HG03342 (cell line): ENCODE measurements around the gene NXNL1.
"Not testable (repeated sequence)": the region's sequence is repeated elsewhere in the genome, so short reads cannot be mapped to it uniquely, and the experiment has no call there.

Experiments
- ATAC-seq: cut with Tn5 transposase; IDR thresholded peaks from one replicate; pipeline ENCODE4 v1.9.1; 2021; ENCODE audit warnings: mild to moderate bottlenecking, moderate library complexity; ENCODE audit not compliant: unreplicated experiment

NXNL1 gene

DNA sequence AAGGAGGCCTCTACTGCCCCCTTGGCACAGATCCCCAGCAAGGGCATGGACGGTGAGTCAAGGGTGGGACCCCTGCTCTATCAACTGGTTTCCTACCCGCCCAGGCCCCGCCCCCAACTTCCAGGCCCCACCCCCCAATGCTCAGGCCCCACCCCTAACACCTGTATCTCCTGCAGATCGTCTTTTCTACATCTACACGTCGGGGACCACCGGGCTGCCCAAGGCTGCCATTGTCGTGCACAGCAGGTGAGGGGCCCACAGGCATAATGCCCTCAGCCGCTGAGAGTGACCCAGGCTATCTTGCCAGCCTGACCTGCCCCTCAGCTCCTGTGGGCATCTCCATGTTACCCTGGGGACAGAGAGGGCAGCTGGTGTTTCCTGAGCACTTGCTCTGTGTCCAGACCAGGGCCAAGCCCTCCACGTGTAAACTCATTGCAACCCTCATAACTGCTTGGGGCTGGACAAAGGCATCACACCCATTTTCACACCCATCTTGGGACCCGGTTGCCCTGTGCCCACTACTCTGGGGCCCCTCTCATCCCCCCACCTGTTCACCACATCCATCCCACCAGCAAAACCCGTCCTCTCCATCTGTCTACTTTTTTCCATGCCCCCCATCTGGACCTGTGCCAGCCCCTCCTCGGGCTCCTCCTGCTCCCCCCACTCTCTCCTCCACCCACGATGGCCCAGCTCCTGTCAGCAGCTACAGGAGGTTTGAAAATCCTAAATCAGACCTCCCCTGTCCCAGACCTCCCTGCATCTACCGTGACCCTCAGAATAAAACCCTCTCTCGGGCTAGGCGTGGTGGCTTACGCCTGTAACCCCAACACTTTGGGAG is 26.8 kb upstream of the NXNL1 start:
- ATAC-seq = no peak

DNA sequence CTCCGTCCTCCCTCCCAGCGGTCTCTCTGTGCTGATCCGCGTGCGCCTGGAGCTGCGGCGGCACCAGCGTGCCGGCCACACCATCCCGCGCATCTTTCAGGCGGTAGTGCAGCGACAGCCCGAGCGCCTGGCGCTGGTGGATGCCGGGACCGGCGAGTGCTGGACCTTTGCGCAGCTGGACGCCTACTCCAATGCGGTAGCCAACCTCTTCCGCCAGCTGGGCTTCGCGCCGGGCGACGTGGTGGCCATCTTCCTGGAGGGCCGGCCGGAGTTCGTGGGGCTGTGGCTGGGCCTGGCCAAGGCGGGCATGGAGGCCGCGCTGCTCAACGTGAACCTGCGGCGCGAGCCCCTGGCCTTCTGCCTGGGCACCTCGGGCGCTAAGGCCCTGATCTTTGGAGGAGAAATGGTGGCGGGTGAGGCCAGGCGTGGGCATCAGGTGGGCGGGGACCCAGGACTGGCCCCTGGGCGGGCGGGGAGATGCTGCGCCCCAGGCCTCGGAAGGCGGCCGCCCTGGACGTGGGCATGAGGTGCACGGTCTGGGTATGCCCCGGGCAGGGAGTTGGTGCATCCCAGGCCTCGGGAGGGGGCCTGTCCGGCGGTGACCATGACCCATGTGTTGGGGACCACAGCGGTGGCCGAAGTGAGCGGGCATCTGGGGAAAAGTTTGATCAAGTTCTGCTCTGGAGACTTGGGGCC is 26.0 kb upstream of the NXNL1 start:
- ATAC-seq = no peak

DNA sequence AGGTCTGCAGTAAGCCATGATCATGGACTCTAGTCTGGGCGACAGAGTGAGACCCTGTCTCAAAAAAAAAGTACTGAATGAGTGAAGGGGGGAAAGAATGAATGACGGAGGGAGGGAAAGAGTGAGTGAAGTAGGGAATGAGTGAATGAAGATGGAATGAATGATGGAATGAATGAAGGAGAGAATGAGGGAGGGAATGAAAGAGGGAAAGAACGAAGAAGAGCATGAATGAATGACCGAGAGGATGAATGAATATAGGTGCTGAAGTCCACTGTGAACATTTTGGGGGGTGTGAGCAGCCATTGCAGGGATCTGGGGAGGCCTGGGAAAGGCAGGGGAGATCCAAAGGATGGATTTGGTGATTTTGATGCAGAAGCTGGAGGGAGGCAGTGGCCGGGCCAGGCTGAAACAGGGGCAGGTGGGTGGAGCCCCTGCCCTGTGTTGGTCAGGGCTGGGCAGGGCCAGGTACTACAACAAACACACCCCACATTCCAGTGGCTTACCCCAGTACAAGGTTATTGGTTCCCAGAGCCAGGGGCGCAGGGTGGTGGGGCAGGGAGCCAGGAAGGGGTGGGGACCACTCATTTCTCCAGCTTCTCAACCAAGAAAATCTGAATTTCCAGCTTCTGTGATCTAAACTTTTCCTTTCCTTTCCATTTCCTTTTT is 23.9 kb upstream of the NXNL1 start:
- no peak for ATAC-seq

DNA sequence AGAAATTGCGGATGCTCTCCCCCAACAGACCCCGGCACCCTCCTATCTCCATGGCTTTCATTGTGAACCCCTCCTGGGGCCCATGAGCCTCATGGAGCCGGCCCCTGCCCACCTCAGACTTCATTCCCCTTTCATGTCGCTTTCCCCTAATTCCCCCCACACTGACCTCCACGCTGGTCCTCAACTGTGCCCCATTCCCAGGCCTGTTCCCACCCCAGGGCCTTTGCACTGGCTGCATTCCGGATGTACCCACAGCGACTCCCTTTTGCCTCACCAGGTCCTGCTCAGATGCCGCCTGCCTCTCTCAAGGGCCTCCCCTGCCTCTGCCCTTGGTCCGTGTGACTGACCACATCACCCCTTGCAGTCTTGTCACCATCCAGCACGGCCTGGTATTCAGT is 22.9 kb upstream of the NXNL1 start:
- no peak for ATAC-seq

DNA sequence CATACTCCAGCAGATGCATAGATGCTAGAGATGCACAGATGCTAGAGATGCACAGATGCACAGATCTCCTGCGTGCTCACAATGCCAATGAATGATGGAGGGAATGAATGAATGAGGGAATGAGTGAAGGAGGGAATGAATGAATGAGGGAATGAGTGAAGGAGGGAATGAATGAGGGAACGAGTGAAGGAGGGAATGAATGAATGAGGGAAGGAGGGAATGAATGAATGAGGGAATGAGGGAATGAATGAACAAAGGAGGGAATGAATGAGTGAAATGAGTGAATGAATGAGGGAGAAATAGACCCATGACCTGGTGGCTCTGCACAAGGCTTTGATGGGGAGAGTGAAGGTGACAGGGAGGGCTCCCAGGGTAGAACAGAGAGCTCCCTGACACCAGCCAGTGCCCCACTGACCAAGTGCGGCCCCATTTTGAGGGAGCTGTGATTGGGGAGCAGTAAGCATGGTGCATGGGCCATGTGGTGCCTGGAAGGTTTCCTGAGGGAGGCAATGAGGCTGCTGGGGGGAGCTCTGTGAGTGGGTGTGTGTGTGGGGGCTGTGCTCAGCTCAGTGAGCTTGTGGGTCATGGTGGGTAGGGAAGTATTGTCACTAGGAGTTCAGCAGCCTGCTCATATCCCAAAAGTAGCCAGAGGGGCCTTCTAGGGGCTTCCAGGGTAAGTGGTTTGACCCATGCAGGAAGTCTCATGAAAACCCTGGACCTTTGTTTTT is 22.3 kb upstream of the NXNL1 start:
- ATAC-seq = no peak

DNA sequence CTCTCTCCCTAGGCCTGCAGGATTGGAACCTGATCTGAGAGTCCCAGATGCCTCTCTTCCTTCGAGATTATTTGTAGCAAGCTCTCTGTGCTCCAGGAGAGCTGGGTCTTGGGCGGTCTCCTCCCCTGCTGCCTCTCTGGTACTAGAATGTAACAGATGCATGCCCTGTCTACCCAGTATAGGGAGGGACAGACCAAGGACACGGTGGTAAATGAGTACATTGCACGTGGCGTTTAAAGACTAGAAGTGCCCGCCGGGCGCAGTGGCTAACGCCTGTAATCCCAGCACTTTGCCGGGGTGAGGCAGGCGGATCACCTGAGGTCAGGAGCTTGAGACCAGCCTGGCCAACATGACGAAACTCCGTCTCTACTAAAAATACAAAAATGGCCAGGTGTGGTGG is 21.3 kb upstream of the NXNL1 start:
- ATAC-seq = no peak

DNA sequence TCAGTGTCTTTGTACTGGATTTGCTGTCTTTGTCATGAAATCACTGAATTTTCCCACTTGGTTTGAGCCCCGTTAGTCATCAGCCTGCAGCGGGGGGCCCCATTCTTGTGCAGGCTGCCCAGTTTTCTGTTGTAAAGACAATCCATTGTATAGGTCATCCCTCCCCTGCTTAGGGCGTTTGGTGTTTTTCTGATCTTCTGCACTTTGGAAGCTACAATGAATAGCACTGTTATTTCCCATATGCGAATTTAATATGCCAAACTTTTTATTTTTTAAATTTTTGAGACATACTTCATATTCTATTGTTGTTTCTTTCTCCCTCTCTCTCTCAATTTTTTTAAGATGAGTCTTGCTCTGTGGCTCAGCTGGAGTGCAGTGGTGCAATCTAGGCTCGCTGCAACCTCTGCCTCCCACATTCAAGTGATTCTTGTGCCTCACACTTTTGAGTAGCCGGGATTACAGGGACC is 18.6 kb upstream of the NXNL1 start:
- no peak for ATAC-seq

DNA sequence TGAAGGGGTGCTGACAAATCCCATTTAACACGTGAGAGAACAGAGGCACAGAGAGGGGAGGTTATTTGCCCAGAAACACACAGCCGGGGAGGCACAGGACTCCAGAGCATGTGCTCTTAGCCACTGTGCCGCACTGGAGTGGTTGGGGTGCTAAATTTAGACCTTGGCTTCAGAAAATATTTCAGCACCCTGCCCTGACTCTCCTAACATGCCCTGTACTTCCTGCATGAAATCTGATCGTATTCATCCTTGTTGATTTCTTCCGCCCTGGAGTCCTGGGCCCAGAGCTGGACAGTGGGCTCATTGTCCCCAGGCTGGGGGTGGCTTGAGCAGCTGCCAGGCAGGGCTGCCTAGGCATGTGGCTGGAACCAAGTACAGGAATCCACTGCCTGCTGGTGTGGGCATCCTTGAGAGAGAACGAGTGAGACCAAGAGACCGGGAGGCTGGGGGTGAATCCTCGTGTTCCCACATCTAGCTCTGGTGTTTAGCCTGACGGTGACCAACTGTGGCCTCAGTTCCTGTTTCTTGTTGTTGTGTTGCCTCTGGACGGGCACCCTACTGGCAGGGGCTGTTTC is 14.9 kb upstream of the NXNL1 start:
- ATAC-seq = no peak

DNA sequence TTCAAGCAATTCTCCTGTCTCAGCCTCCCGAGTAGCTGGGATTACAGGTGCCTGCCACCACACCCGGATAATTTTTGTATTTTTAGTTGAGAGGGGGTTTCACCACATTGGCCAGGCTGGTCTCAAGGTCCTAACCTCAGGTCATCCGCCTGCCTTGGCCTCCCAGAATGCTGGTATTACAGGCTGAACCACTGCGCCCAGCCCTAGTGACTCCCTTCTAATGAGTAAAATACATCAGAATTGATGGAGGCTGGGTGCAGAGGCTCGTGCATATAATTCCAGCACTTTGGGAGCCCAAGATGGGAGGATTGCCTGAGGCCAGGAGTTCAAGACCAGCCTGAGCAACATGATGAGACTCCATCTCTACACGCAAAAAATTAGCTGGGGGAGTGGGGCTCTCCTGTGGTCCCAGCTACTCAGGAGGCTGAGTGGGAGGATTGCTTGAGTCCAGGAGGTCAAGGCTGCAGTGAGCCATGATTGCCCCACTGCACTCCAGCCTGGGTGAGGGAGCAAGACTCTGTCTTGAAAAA is 14.3 kb upstream of the NXNL1 start:
- not testable (repeated sequence) for ATAC-seq

DNA sequence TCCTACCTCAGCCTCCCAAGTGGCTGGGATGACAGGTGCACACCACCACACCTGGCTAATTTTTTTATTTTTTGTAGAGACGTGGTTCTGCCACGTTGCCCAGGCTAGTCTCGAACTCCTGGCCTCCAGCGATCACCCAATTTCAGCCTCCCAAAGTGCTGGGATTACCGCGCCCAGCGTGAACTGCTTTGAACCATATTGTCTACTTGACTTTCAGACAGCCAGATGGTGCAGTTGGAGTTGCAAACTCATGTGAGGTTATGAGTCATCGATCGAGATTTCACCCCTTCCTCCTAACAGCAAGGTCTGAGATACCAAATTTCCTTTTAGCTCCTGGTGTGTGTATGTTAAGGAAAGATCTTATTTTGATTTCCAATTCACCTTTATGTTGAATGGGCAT is 12.3 kb upstream of the NXNL1 start:
- no peak for ATAC-seq

DNA sequence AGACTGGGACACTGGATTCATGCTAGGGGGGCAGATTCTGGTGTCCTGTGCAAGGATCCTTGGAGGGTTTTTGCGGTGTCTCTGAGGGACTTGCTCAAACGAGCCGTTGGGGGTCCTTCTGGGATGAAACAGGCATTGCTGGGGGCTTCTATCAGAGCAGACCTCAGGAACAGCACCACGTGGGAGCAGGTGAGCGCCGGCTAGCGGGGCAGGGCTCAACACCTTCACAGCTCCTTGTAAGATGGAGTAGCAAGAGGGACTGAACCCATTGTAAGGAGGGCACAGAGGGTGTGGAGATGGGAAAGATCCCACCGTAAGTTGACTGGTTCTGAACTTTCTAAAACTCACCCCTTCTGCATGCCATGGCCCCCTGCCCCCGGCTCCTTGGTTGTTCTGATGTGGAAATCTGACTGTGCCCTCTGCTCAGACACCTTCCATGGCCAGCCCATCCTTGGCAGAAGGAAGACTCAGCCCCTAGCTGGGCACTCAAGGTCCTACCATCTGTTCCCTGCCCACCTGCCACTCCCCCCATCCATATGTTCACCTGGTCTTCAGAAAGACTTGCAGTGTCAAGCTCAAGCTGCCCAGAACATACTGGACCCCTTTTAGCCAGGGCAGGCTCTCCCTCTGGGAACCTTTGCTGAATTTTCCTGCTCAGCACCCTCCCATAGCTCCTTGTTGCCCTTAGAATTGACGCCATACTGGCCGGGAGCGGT is 10.8 kb upstream of the NXNL1 start:
- ATAC-seq = no peak

DNA sequence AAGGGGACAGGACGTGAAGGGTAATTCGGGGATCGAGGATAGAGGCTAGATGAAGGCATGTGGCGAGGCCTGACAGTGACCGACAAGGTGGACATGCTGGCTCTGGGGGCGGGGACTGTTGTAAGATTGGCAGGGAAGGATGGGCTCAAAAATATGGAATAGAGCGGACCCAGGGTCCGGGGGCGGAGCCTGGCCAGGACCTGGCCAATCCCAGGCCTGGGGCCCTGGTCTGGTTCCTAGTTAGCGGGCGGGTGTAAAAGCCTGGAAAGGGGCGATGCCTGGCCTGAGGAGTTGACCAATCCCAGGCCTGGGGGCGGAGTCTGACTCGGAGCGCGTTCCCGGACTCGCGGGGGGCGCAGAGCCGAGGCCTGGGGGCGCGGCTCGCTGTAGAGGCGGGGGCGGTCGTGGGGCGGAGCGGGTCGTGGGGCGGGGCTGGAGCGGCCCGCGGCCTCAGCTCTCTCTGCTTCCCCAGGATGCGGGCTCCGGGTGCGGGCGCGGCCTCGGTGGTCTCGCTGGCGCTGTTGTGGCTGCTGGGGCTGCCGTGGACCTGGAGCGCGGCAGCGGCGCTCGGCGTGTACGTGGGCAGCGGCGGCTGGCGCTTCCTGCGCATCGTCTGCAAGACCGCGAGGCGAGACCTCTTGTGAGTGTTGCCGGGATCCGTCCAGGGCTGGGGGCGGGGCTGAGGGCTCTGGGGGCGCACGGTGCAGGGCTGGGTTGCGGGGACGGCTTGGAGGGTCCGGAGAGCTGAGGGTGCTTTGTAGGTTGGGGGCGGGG is 9.5 kb upstream of the NXNL1 start, which contains the start of gene SLC27A1:
Gene SLC27A1 (plus strand): TSS at position 457 of the 774 bp plus-strand sequence. CDS start 17 bp downstream, at position 474.
- ATAC-seq = peak; percentile 68

DNA sequence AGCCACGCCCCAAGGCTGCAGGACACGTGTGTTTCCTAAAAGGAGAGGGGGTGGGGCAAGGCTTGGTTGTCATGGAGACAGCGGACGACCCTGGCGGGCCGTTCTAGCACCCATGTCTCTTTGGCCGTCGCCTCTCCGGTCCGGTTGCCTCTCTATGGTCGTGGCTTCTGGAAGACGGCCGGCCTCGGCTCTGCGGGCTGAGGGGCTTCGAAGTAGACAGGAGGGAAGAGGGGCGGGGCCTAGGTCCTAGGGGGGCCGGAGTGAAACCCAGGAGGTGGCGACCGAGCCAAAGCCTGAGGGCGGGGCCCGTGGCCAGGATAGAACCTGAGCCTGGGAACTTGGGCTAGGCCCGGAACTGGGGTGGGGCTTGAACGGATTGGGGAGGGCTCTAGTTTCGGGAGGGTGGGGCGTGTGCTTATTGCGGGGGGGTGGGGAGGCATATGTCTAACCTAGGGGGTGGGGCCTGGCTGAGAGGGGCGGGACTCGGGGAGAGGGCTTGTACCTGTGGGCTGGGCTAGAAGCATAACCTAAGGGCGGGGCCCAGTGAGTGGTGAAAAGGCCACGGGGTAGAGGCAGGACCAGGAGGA is 8.8 kb upstream of the NXNL1 start:
- peak; percentile 56 for ATAC-seq

DNA sequence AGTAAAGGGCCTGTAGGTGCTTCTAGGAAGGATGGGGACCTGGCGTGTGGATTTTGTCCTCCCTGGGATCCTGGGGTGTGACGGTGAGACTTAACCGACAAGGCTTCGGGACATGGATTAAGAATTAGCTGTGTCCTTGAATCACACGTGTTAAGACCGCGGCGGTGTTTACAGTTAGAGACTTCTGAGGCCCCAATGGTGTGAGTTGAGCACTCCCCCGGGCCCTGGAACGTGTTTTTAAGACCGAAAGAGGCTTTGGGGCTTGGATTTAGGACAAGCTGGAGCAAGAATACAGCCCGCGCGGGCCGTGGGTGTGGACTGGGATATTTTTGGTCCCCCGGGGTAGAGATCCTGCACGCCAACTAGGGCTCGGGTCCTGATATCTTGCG is 8.4 kb upstream of the NXNL1 start:
- ATAC-seq = no peak

DNA sequence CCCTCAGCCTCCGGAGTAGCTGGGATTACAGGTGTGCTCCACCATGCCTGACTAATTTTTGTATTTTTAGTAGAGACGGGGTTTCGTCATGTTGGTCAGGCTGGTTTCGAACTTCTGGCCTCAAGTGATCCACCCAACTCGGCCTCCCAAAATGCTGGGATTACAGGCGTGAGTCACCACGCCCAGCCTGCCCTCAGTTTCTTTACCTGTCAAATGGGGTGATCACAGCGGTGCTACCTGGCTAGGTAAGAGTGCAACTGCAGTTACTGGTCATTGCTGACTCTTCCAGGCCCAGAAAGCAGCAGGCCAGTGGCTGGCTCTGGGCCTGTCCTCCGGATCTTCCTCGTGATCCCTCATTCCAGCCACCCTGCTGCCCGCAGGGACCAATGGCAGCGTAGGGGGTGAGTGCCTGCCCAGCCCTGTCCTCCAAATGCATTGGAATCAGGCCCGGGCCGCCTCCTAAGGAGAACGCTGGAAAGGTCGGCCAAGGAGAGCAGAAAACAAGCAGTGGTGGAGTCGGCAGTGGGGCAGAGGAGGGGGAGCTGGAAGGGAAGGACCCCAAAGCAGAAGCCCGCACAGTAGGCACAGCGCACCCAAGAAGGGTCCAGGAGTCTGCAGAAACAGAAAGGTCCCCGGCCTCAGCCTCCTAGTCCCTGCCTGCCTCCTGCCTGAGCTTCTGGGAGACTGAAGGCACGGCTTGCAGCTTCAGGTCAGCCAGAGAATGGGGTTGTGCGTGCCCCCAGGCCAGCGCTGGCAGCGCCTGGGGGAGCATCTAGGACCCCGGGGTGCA is 7.8 kb upstream of the NXNL1 start:
- ATAC-seq = no peak

DNA sequence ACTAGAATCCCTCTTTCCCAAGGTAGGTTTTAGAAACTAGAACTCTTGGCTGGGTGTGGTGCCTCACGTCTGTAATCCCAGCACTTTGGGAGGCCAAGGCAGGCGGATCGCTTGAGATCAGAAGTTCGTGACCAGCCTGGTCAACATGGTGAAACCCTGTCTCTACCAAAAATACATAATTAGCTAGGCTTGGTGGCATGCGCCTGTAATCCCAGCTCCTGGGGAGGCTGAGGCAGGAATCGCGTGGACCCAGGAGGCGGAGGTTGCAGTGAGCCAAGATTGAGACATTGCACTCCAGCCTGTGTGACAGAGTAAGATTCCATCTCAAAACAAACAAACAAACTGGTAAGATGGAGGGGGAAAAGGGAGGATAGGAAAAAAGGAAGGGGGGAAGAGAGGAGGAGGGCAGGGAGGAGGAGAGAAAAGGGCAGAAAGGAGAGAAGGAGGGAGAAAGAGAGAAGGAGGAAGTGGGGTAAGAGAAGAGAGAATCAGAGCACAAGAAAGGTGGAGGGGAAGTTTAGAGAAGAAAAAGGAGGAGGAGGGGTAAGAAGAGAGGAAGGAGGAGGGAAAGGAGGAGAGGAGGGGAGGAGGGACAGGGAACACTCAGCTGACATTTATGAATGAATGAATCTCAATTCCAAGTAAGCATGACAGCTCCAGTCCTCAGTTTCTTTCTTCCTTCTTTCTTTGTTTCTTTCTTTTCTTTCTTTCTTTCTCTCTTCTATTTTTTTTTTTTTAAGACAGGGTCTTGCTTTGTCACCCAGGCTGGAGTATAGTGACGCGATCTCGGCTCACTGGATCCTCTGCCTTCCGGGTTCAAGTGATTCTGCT is 7.0 kb upstream of the NXNL1 start:
- ATAC-seq = no peak

DNA sequence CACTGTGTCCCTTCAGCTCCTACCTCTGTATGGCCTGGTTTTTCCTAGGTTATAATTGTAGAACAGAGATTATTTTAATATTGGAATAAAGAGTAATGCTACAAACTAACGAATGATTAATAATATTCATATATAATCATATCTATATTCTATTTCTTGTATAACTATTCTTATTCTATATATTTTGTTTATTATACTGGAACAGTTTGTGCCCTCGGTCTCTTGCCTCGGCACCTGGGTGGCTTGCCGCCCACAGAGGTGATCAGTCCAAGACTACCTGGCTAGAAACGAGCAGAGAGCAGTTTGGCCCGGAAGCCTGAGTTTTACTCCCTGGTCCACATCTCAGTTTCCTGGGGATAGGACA is 5.7 kb upstream of the NXNL1 start:
- no peak for ATAC-seq
